NCI-H345 (cell line): ENCODE results near the gene GRIK1.

ENCODE experiments used
- DNase-seq: peaks from one replicate; lab custom pipeline; 2025; lab: John Stamatoyannopoulos, UW

GRIK1 gene

GRCh38 chr21:29909571-29909970, 30.2 kb downstream of the GRIK1 start:
- no peak for DNase-seq

DNA sequence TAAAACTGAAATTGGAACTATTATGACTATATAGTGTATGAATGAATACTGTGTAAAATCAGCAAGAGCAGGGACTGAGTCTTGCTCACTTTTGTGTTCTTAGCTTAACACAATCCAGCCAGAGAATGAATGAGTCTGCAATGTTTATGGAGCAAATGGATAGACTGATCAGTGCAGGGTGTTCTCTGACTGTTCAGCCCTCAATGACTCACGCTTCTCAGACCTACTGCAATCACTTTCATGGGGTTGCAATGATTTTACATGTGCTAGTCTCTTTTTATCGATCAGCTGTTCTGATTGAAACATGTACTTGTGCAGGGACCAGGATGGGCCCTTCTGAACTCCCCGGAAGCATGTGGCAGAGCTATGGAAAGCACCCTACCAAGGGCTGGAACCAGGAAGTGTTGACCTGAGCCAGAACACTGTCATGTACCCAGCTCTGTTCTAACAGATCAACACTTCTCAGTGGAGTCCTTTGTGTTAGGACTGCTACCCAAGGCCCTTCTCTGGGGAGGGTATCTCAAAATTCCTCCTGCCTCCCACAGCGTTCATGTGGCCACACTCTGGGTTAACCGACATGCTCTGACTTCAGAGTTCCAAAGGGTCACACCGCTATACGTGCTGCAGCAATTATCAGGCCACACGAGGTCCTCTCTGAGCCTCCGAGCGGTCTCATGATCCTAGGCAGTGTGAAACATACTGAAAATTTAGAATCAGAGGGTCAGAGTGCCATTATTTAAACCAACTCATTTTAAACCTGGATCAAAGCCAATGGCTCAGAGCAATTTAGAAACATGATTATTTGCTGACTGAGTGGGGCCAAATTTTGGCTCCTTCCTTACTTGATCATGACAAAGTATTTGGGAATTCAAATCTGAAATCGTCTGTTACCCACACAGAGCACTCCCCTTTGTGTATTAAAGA, 35.2 kb downstream of the GRIK1 start:
- no peak for DNase-seq

GRCh38 chr21:29896884-29897283, 42.9 kb downstream of the GRIK1 start:
- no peak for DNase-seq

GRCh38 chr21:29893687-29894086, 46.1 kb downstream of the GRIK1 start:
- DNase-seq = no peak

DNA sequence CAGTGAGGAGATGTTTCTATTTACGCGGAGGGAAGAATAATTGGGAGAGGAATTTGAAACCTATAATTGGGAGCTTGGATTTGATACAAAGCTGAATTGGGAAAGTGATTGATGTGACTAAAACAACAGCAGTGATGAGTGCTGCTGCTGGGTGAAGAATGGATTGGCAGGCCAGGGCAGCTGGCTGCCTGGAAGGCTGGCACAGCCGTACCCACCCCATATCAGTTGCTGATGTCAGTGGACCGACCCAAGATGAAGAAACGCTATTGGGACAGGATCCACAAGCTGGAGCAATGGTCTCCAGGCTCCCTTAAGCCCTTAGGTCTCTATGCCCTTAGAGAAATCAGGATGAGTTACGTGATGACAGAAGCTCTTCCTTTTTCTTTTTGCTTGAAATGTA, 47.4 kb downstream of the GRIK1 start:
- no peak for DNase-seq

DNA sequence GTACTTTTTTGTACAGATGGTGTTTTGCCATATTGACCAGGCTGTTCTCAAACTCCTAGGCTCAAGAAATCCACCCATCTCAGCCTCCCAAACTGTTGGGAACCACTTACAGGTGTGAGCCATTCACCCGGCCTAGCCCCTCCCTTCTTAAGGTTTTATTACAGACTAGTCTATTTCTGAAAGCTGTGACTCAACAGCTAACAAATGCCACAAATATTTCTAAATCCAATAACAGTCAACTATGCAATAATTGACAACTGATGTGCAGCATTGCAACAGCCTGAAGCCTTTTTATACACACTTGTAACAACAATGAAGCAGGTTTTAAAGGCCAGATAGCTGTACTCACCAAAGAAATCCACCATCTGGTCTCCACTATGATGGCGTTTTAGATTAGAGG, 51.4 kb downstream of the GRIK1 start:
- DNase-seq = no peak

DNA sequence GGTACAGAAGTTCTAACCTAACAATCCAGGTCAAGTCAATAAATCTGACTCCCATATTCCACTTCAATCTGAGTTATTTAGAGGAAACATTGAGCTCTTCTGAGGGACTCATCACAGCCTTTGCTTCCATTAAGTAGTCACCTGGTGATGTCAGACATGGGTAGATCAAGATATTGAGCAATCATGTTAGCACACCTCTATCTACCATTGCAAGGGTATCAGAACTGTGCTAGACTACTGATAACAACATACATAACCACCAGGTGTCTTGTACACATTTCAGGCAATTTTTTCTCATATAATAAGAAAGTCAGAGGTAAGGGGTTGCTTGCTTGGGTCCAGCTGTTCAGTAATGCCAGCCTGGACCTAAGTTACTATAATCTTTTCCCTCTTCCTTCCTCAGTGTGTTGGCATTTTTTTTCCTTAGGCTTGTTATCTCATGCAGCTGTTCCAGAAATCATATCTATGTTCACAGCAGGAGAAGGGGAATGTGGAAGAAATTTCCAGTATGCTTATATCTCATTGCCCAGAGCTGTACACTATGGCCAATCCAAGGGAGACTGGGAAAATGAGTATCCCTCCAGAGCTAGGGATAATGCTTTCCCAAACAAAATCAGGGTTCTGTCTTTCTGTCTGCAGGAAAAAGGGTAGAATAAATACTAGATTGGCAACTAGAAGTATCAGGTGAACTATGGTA, 52.3 kb downstream of the GRIK1 start:
- no peak for DNase-seq

- no peak for DNase-seq
Measured at GRCh38 chr21:29885491-29885890, 54.3 kb downstream of the GRIK1 start.

DNA sequence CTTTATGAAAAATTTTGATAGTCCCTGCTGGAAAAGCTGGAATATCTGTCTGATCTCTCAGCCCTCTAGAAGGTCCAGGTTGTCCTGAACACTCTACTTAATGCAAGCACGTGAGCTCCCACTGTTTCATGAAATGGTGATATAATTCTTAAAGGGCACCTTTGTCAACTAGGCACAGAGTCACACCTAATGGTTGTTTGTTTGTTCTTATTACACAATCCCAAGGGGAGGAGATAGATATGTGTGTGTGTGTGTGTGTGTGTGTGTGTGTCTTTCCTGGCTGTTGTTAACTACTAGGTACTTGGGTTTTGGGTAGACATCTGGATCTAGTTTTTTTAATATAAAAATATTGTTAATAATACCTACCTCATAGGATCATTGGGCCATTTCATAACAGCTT, 63.9 kb downstream of the GRIK1 start:
- no peak for DNase-seq

- DNase-seq = no peak
Measured at GRCh38 chr21:29875036-29875716, 64.6 kb downstream of the GRIK1 start.

DNA sequence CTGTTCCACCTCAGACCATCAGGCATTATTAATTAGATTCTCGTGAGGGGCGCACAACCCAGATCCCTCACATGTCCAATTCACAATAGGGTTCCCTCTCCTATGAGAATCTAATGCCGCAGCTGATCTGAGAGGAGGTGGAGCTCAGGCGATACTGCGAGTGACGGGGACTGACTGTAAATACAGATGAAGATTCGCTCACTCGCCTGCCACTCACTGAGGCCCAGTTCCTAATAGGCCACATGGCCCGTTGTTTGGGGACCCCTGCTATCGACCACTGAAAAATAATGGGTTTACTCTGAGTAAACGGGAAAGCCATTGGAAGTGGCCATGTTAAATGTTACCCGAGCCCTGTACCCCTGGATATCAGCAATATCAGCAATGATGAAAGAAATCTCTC, 65.9 kb downstream of the GRIK1 start:
- DNase-seq = no peak

DNA sequence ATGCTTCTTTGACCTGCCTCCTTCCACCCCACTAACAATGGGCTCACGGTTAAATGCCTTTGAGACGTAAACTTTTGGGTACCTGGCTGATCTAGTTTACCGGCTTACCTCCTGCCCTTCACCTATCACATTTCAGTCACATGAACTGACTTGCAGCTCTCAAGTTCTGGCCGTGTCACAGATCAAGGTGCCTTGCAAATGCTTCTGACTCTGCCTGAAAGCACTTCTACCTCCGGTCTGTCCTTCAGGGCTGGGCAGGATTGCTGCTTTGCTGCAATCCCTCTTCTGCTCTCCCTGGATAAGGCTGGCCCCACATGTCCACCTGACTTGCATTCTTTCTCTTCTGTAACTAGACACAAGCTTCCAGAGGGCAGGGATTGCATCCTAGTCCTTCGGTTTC, 69.0 kb downstream of the GRIK1 start:
- DNase-seq = no peak

DNA sequence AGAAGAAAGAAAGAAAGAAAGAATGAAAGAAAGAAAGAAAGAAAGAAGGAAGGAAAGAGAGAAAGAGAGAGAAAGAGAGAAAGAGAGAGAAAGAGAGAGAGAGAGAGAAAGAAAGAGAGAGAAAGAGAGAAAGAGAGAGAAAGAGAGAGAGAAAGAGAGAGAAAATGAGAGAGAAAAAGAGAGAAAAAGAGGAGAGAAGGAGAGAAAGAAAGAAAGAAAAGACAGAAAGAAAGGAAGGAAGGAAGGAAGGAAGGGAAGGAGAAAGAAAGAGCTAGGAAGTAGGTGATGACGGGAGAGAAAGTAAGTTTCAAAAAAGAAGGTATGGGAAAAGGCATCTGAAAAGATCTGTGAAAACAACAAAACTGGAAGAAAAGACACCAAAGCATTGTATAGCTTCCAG, 72.0 kb downstream of the GRIK1 start:
- no peak for DNase-seq

DNA sequence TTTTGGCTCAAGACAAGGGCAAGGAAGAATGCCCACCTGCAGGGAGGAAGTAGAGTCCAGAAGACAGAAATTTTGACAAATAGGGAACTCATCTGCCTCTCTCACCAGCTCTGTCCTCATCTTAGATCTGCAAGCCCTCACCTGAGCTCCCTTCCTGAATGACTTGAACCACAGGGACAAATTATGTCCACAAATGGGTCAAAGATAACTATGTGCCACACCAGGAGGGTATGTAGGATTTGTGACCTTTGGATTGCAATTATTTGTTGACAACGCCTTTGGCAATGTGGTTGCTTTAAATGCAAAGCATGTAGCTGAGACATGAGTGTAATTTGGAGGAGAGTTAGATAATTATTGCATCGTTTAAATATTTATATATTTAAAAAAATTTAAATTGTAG, 79.5 kb downstream of the GRIK1 start:
- DNase-seq = no peak

DNA sequence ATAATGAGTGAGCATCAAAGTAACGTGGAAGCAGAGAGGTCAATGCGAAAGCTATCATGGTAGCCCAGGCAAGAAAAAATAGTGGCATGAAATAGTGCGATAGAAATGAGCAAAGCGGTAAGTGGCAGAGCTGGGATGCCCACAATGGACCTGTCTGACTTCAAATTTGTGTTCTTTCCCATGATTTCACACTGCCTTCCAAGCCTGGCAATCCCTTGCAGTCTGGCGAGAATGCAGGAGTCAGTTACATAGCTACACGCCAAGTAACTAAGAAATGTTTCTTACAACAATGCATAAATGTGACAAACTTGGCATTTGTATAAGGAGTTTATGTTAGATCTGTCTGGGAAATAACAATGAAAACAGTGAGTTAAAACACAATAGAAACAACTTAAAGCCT, 82.6 kb downstream of the GRIK1 start:
- no peak for DNase-seq

- DNase-seq = no peak
Measured at GRCh38 chr21:29854795-29855194, 85.0 kb downstream of the GRIK1 start.

DNA sequence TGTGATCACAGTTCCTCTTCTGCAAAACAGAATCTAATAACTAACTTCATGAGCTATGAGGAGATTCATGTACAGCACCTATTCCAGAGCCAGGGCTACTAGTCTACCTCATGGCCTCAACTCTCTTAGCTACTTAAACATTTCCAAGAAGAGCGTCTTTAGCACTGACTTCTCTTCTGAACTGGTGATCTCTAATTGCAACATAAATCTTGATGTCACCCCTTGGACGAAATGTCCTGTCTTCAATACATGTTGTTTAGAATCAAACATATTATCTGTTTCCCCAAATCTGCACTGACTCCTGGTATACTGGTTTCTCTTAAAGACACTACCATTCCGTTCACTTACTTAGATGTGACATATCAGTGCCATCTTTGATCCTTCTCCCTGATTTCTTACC, 88.2 kb downstream of the GRIK1 start:
- no peak for DNase-seq

DNA sequence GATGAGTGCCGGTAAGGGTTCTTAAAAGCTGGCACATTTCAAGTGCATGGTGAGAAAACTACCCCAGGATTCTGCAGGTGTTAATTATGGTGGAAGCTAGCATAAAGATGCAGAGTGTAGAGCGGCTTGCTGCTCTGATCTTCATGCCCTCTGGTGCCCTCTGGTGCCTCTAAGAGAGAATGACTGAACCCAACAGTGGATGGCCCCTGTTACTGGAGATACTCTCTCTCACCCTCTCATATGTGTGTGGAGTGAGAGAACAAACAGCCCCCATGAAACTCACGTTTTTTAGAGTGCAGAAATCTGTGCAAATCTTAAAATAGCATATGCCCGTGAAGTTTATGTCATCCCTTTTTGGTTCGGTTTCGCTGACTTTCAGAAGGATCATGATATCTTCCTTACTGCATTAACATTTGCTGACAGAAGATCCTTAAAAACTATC, 90.0 kb downstream of the GRIK1 start:
- DNase-seq = peak; percentile 60

DNA sequence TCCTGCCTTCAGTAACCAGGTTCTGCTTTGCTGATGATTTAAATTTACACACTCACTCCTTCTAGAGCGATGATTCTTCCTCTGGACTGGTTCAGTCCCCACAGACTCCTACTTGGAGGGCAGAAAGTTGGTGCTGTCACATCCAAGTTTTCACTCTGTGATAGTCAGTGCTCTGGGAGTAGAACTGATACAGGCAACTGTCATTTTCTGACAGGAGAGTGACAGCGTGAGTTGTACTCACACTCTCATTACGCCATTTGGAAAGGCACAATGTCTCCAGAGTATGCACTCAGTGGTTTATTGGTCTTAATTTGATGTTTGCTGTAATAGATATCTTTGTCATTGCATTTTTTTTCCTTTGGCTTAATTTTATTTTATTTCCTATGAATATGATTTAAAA, 96.0 kb downstream of the GRIK1 start:
- no peak for DNase-seq

- no peak for DNase-seq
Measured at GRCh38 chr21:29834617-29835016, 105.2 kb downstream of the GRIK1 start.

GRCh38 chr21:29832217-29832616, 107.6 kb downstream of the GRIK1 start:
- DNase-seq = no peak

GRCh38 chr21:29829564-29830275, 110.1 kb downstream of the GRIK1 start:
- no peak for DNase-seq
